ENCODE measurements around the gene SREBF2. TPM values are rescaled to one million over a fixed set of nuclear protein-coding genes. Genes with fewer than 3 reads are reported as not detected.

The SREBF2 gene
- polyA plus RNA-seq, 2 of the 4 experiments (the other 2 are of a cell fraction), result 19.4 to 30.8 TPM

GRCh38 chr22:41831828-41832552 is 915 bp upstream of the SREBF2 start (continued):
- TF ChIP-seq EP300 (IDR thresholded peaks at IDR 0.05) (no peak), CBX8 (IDR thresholded peaks at IDR 0.05) (no peak)

- H3K4me2 ChIP-seq, result peak overlapping the region; percentile 97
- H3K27ac ChIP-seq, result peak overlapping the region; percentile 97 to 99
- H3K4me3 ChIP-seq, result peak overlapping the region; percentile 86
- DNase-seq (ENCODE audit: low read depth in 1 of 2, low spot score in 1 of 2) (peak in 1 of 2 experiments; percentile 27), ATAC-seq (peak; percentile 17 to 37), FAIRE-seq (no peak)
- WGBS (ENCODE audit: missing lambda C conversion rate), result 2% methylated on average over 7 of the region's 86 CpGs
- no peaks in the 10 kb centered on the region for H3K9me3 ChIP-seq
- ChIA-PET CTCF (interaction anchor here (0.7 to 2.6 kb wide), 10 partner anchors 8 to 1412 kb away, joined by 3 to 10 read pairs (median 4); no protein-coding TSS in a partner anchor), POLR2A (interaction anchor here (1.1 to 1.4 kb wide), 3 partner anchors 13 to 33 kb away, joined by 3 to 7 read pairs (median 5); partner anchors contain the start of gene CCDC134)
- peaks cover 14% of the 10 kb centered on the region for H3K4me1 ChIP-seq
- TF ChIP-seq PHF8 (IDR thresholded peaks at IDR 0.05; ENCODE audit: borderline replicate concordance, low read depth) (peak; percentile 41), BCL3 (IDR thresholded peaks at IDR 0.05) (no peak), HOXB5 (CRISPR knock-in tag; IDR thresholded peaks at IDR 0.05) (0 out of 2 replicates have a peak, but pooled peaks have one; percentile 34), TP53 (CRISPR knock-in tag; IDR thresholded peaks at IDR 0.05) (no peak), HMGXB4 (CRISPR knock-in tag; IDR thresholded peaks at IDR 0.05; ENCODE audit: borderline replicate concordance) (no peak), GATA3 (IDR thresholded peaks at IDR 0.05; ENCODE audit: borderline replicate concordance) (no peak), CBX2 (IDR thresholded peaks at IDR 0.05; ENCODE audit: borderline replicate concordance, low read depth) (no peak), POLR2AphosphoS2 (conservative IDR thresholded peaks at IDR 0.05; ENCODE audit: low read length) (no peak), HOXB13 (CRISPR knock-in tag; IDR thresholded peaks at IDR 0.05; ENCODE audit: low read depth) (peak; percentile 24; the same call in 1 of the 2 replicates), ESRRA (IDR thresholded peaks at IDR 0.05; ENCODE audit: borderline replicate concordance, low read length) (no peak), TFCP2L1 (CRISPR knock-in tag; IDR thresholded peaks at IDR 0.05) (no peak), ZNF302 (CRISPR knock-in tag; IDR thresholded peaks at IDR 0.05) (no peak), KDM1A (IDR thresholded peaks at IDR 0.05; ENCODE audit: low read depth) (no peak), ZFP36 (IDR thresholded peaks at IDR 0.05; ENCODE audit: borderline replicate concordance, partially characterized antibody) (no peak), KDM5A (IDR thresholded peaks at IDR 0.05) (no peak), MAZ (IDR thresholded peaks at IDR 0.05; ENCODE audit: borderline replicate concordance, low read depth, low read length) (no peak), ZSCAN20 (CRISPR knock-in tag; IDR thresholded peaks at IDR 0.05) (no peak), EHF (CRISPR knock-in tag; IDR thresholded peaks at IDR 0.05) (no peak)
- TF ChIP-seq, protein P1, sequence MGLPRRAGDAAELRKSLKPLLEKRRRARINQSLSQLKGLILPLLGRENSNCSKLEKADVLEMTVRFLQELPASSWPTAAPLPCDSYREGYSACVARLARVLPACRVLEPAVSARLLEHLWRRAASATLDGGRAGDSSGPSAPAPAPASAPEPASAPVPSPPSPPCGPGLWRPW (IDR thresholded peaks at IDR 0.05), result no peak
- TF ChIP-seq, protein P2, sequence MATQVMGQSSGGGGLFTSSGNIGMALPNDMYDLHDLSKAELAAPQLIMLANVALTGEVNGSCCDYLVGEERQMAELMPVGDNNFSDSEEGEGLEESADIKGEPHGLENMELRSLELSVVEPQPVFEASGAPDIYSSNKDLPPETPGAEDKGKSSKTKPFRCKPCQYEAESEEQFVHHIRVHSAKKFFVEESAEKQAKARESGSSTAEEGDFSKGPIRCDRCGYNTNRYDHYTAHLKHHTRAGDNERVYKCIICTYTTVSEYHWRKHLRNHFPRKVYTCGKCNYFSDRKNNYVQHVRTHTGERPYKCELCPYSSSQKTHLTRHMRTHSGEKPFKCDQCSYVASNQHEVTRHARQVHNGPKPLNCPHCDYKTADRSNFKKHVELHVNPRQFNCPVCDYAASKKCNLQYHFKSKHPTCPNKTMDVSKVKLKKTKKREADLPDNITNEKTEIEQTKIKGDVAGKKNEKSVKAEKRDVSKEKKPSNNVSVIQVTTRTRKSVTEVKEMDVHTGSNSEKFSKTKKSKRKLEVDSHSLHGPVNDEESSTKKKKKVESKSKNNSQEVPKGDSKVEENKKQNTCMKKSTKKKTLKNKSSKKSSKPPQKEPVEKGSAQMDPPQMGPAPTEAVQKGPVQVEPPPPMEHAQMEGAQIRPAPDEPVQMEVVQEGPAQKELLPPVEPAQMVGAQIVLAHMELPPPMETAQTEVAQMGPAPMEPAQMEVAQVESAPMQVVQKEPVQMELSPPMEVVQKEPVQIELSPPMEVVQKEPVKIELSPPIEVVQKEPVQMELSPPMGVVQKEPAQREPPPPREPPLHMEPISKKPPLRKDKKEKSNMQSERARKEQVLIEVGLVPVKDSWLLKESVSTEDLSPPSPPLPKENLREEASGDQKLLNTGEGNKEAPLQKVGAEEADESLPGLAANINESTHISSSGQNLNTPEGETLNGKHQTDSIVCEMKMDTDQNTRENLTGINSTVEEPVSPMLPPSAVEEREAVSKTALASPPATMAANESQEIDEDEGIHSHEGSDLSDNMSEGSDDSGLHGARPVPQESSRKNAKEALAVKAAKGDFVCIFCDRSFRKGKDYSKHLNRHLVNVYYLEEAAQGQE (IDR thresholded peaks at IDR 0.05), result no peak
- TF ChIP-seq, protein P3, sequence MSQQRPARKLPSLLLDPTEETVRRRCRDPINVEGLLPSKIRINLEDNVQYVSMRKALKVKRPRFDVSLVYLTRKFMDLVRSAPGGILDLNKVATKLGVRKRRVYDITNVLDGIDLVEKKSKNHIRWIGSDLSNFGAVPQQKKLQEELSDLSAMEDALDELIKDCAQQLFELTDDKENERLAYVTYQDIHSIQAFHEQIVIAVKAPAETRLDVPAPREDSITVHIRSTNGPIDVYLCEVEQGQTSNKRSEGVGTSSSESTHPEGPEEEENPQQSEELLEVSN (IDR thresholded peaks at IDR 0.05; ENCODE audit: borderline replicate concordance, low read depth), result peak; percentile 71; the same call in 1 of the 2 replicates
- TF ChIP-seq, protein P4, sequence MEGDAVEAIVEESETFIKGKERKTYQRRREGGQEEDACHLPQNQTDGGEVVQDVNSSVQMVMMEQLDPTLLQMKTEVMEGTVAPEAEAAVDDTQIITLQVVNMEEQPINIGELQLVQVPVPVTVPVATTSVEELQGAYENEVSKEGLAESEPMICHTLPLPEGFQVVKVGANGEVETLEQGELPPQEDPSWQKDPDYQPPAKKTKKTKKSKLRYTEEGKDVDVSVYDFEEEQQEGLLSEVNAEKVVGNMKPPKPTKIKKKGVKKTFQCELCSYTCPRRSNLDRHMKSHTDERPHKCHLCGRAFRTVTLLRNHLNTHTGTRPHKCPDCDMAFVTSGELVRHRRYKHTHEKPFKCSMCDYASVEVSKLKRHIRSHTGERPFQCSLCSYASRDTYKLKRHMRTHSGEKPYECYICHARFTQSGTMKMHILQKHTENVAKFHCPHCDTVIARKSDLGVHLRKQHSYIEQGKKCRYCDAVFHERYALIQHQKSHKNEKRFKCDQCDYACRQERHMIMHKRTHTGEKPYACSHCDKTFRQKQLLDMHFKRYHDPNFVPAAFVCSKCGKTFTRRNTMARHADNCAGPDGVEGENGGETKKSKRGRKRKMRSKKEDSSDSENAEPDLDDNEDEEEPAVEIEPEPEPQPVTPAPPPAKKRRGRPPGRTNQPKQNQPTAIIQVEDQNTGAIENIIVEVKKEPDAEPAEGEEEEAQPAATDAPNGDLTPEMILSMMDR (IDR thresholded peaks at IDR 0.05), result no peak
- TF ChIP-seq, protein P5, sequence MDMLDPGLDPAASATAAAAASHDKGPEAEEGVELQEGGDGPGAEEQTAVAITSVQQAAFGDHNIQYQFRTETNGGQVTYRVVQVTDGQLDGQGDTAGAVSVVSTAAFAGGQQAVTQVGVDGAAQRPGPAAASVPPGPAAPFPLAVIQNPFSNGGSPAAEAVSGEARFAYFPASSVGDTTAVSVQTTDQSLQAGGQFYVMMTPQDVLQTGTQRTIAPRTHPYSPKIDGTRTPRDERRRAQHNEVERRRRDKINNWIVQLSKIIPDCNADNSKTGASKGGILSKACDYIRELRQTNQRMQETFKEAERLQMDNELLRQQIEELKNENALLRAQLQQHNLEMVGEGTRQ (IDR thresholded peaks at IDR 0.05), result no peak
Observed at GRCh38 chr22:41833369-41834004, 582 bp downstream of the SREBF2 start.
